Upper lobe of left lung (tissue), 4 donors: Measurements from ENCODE around the gene DIAPH2.

Source experiments
- CTCF ChIP-seq, 6 experiments: fragments of 450-650 bp in 4 of 6; fragments of 200-600 bp in 2 of 6; sonication (generic) in 2 of 6; IDR thresholded peaks; one replicate each; pipeline ENCODE4 v1.5.1; 2016 to 2019; ENCODE audit warnings: antibody characterized with exemption in 6 of 6
- POLR2A ChIP-seq, 4 donors: fragments of 450-650 bp; IDR thresholded peaks; one replicate each; pipeline ENCODE4 v1.5.1; 2016 to 2017; ENCODE audit warnings: antibody characterized with exemption in 4 of 4, mild to moderate bottlenecking in 2 of 4

- TF ChIP-seq CTCF (IDR thresholded peaks at IDR 0.05) (no peak), POLR2A (IDR thresholded peaks at IDR 0.05) (no peak)
These were observed 819.8 kb downstream of the DIAPH2 start for GRCh38 chrX:97504431-97504830.
